Endothelial cell of umbilical vein (primary cell): ENCODE data around the gene CCR8.

Source experiments
- EZH2 ChIP-seq: IDR thresholded peaks from 2 replicates; pipeline ENCODE4 v1.6.1; 2012; ENCODE audit warnings: borderline replicate concordance, low read depth, mild to moderate bottlenecking, moderate library complexity, low read length, inconsistent platforms; ENCODE audit not compliant: severe bottlenecking
- GATA2 ChIP-seq: IDR thresholded peaks from 2 replicates; pipeline ENCODE4 v1.7.0; 2011; ENCODE audit warnings: low read depth, mild to moderate bottlenecking, moderate library complexity, mixed read lengths, low read length; ENCODE audit not compliant: insufficient read length, insufficient read depth
- MYC ChIP-seq: IDR thresholded peaks from one replicate; pipeline ENCODE4 v1.6.1; 2011; ENCODE audit warnings: mild to moderate bottlenecking, low read depth, low read length
- POLR2A ChIP-seq: IDR thresholded peaks from 2 replicates; pipeline ENCODE4 v1.6.1; 2012; ENCODE audit warnings: low read depth, mild to moderate bottlenecking, control low read depth, low read length
- POLR2AphosphoS5 ChIP-seq: IDR thresholded peaks from 2 replicates; pipeline ENCODE4 v1.6.1; 2012; ENCODE audit warnings: low read depth, mild to moderate bottlenecking, control low read depth, low read length, moderate library complexity; ENCODE audit not compliant: insufficient read depth
- TF ChIP-seq, protein P1 (sequence below), 2 donors: IDR thresholded peaks; 1 replicate in 1 of 2; 2 replicates in 1 of 2; pipeline ENCODE4 v1.5.1; 2011; ENCODE audit warnings: low read length in 2 of 2, mild to moderate bottlenecking in 2 of 2, moderate library complexity in 2 of 2, control low read depth in 1 of 2, inconsistent platforms in 1 of 2, low read depth in 1 of 2; ENCODE audit not compliant: insufficient read depth in 1 of 2; ENCODE audit errors: extremely low read depth in 1 of 2
- TF ChIP-seq, protein P2 (sequence below): IDR thresholded peaks from 2 replicates; pipeline ENCODE4 v1.6.1; 2011; ENCODE audit not compliant: insufficient read depth, insufficient read length

DNA sequence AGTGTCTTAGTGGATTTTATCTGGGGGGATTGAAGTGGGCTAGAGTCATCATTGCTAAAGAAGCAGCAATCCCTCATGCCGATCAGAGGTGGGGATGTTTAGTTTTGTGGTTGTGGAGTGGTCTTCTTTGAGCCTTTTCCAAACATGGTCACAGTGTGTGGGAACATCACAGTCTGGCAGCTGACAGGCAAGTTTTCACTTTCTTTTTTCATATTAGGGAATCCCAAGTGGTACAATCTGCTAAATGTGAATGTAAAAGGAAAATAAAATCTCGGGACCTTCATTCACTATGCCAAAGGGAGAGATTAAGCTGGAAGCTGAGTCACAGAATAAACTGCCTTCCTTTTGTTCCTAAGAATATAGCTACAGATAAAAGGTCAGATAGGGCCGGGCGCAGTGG lies 39.3 kb upstream of the CCR8 start:
- TF ChIP-seq, protein P1, sequence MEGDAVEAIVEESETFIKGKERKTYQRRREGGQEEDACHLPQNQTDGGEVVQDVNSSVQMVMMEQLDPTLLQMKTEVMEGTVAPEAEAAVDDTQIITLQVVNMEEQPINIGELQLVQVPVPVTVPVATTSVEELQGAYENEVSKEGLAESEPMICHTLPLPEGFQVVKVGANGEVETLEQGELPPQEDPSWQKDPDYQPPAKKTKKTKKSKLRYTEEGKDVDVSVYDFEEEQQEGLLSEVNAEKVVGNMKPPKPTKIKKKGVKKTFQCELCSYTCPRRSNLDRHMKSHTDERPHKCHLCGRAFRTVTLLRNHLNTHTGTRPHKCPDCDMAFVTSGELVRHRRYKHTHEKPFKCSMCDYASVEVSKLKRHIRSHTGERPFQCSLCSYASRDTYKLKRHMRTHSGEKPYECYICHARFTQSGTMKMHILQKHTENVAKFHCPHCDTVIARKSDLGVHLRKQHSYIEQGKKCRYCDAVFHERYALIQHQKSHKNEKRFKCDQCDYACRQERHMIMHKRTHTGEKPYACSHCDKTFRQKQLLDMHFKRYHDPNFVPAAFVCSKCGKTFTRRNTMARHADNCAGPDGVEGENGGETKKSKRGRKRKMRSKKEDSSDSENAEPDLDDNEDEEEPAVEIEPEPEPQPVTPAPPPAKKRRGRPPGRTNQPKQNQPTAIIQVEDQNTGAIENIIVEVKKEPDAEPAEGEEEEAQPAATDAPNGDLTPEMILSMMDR (IDR thresholded peaks at IDR 0.05; ENCODE audit: extremely low read depth in 1 of 2, insufficient read depth in 1 of 2, low read depth in 1 of 2, low read length in 2 of 2): no peak
- no peak for TF ChIP-seq POLR2A
- TF ChIP-seq EZH2: no peak
- TF ChIP-seq, protein P2, sequence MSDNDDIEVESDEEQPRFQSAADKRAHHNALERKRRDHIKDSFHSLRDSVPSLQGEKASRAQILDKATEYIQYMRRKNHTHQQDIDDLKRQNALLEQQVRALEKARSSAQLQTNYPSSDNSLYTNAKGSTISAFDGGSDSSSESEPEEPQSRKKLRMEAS: no peak
- no peak for TF ChIP-seq MYC
- no peak for TF ChIP-seq POLR2AphosphoS5
- no peak for TF ChIP-seq GATA2
